Astrocyte of the spinal cord (primary cell): ENCODE results near the gene EPHA2.

Source experiments
- DNase-seq: peaks from one replicate; pipeline ENCODE4 v3.0.0; 2011; ENCODE audit warnings: low read depth, low spot score
- H3K4me3 ChIP-seq: 2 replicates; pipeline ENCODE4 v1.5.1; 2011; ENCODE audit warnings: low read depth, mild to moderate bottlenecking, low read length, moderate library complexity
- in situ Hi-C: cut with HindIII; loops from 2 replicates; pipeline ENCODE4 v1.10.0; 2017; ENCODE audit warnings: low sequenced_read_pairs
- TF ChIP-seq, protein P1 (sequence below): IDR thresholded peaks from 2 replicates; pipeline ENCODE4 v1.5.1; 2012; ENCODE audit warnings: low read depth, mild to moderate bottlenecking, low read length, inconsistent platforms

The EPHA2 gene

GRCh38 chr1:16176653-16177052, 20.8 kb upstream of the EPHA2 start:
- TF ChIP-seq, protein P1, sequence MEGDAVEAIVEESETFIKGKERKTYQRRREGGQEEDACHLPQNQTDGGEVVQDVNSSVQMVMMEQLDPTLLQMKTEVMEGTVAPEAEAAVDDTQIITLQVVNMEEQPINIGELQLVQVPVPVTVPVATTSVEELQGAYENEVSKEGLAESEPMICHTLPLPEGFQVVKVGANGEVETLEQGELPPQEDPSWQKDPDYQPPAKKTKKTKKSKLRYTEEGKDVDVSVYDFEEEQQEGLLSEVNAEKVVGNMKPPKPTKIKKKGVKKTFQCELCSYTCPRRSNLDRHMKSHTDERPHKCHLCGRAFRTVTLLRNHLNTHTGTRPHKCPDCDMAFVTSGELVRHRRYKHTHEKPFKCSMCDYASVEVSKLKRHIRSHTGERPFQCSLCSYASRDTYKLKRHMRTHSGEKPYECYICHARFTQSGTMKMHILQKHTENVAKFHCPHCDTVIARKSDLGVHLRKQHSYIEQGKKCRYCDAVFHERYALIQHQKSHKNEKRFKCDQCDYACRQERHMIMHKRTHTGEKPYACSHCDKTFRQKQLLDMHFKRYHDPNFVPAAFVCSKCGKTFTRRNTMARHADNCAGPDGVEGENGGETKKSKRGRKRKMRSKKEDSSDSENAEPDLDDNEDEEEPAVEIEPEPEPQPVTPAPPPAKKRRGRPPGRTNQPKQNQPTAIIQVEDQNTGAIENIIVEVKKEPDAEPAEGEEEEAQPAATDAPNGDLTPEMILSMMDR = no peak
- no peak overlapping the region for H3K4me3 ChIP-seq
- DNase-seq = no peak
- in situ Hi-C loops = no loop called here

GRCh38 chr1:16175610-16176553, 20.0 kb upstream of the EPHA2 start:
- DNase-seq = peak; percentile 95
- in situ Hi-C loops = no loop called here
- H3K4me3 ChIP-seq = no peak overlapping the region
- TF ChIP-seq, protein P1 = no peak

- TF ChIP-seq, protein P1 = no peak
- in situ Hi-C loops = no loop called here
- DNase-seq = peak; percentile 24
- H3K4me3 ChIP-seq = no peak overlapping the region
These were observed 19.2 kb upstream of the EPHA2 start for GRCh38 chr1:16174886-16175598.

DNA sequence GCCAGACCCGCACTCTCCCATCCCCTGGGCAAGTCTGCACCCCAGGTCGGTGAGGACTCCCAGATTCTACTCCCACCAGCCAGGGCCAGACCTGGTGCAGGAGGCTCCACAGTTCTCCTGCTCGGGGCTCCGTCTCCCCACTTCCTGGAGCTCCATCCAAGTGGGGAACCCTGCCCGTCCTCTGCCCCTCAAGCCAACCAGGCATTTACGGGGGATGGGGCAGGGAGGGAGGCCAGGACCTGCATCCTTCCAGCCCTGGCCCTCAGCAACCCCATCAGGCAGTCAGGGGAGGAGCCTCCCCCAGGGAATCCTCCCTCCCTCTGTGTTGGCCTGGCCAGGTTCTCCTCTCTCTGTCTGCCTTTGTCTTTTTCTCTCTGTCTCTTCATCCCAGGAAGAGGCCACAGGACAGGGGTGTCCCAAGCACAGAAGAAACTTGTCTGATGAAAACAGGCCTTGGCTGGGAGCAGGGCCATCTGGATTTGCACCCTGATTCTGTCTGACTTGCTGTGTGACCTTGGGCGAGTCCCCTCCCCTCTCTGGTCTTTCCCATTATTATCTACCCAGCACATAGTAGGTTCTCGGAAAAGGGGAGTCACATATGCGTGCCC, 18.5 kb upstream of the EPHA2 start:
- in situ Hi-C loops = no loop called here
- no peak overlapping the region for H3K4me3 ChIP-seq
- DNase-seq = no peak
- TF ChIP-seq, protein P1 = no peak

DNA sequence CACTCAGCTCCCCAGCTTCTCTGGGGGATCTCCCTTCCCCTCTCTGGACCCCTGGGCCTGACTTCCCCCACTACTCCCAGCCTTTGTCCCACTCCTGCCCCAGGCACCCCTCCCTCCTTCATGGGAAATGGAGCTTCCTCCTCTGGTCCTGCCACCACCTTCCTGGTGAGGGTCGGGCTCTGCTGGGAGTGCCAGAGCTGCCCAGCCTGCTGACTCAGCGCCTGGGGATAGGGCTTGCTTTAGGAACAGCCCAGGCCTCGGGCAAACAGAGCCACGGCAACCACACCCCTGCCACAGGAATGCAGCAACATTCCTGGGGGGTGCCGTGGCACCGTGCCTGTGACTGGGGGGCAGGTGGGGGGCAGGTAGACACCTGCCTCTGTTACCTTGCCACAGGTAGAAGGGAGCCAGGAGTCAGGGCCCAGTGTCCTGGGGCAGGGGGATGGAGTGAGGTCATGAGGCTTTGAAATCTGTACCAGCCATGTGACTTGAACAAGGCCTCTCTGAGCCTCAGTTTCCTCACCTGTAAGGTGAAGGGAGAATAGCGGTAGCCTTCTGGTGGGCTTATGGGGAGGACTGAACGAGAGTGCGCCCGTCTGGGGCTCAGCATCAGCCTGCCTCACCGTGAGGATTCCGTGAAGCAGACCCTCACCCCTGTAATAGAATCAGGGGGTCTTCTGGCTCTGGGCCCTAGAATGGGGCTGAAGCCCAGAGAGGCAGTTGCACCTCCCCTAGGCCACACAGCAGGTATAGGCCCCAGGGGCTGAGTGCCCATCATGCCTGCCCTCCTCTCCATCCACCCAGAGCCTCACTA, 17.8 kb upstream of the EPHA2 start:
- no peak overlapping the region for H3K4me3 ChIP-seq
- in situ Hi-C loops = no loop called here
- TF ChIP-seq, protein P1 = no peak
- peak; percentile 76 for DNase-seq
